Fibroblast of villous mesenchyme (primary cell): ENCODE measurements around the gene RBBP5. TPM values are rescaled to one million over a fixed set of nuclear protein-coding genes. Genes with fewer than 3 reads are reported as not detected.

Experiments
- DNase-seq: peaks from one replicate; pipeline ENCODE4 v3.0.0-alpha.2; 2010; ENCODE audit warnings: low read depth
- H3K4me3 ChIP-seq: 2 replicates; pipeline ENCODE4 v1.5.1; 2011; ENCODE audit warnings: low read depth, mild to moderate bottlenecking, low read length
- total RNA-seq: library from RNA; depleted of rRNA; stranded (reverse); fragments of >200 nt; gene quantifications from 2 replicates; pipeline ENCODE4 v1.2.3, GENCODE V29; 2012
- TF ChIP-seq, protein P1 (sequence below): IDR thresholded peaks from 2 replicates; pipeline ENCODE4 v1.5.1; 2012; ENCODE audit warnings: low read depth, mild to moderate bottlenecking, low read length; ENCODE audit not compliant: insufficient read depth

Gene RBBP5
- total RNA-seq, 1 donor: 22.5 TPM

DNA sequence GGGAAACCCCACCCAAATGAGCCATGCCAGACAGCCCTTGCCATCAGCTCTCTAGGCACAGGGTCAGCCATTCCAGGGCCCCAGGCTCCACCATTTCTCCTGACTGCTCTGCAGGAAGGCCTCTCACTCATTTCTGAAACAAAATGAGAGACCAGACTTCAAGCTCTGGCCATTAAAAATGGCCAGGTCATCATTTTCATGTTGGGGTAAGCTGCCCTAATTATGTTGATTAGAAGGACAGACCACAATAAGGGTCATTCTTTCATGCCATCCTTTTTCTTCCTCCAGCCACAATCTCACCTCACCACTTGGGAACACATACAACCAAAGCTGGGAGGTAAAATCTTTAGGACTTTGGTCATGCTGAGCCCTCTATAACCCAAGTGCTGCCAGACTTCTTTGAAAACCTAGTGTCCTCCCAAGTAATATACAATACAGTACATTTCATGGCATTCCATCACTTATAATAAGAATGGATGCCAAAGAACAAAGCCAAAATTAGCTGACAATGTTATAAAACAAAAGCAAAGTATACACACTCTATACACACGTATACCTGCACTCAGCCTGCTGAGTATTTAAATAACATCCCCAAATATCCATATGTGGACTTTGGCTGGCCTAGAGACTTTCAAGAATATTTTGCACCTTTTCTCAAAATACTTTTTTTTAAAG is 22.4 kb upstream of the RBBP5 start:
- H3K4me3 ChIP-seq: no peak overlapping the region
- DNase-seq: no peak
- TF ChIP-seq, protein P1, sequence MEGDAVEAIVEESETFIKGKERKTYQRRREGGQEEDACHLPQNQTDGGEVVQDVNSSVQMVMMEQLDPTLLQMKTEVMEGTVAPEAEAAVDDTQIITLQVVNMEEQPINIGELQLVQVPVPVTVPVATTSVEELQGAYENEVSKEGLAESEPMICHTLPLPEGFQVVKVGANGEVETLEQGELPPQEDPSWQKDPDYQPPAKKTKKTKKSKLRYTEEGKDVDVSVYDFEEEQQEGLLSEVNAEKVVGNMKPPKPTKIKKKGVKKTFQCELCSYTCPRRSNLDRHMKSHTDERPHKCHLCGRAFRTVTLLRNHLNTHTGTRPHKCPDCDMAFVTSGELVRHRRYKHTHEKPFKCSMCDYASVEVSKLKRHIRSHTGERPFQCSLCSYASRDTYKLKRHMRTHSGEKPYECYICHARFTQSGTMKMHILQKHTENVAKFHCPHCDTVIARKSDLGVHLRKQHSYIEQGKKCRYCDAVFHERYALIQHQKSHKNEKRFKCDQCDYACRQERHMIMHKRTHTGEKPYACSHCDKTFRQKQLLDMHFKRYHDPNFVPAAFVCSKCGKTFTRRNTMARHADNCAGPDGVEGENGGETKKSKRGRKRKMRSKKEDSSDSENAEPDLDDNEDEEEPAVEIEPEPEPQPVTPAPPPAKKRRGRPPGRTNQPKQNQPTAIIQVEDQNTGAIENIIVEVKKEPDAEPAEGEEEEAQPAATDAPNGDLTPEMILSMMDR: no peak

DNA sequence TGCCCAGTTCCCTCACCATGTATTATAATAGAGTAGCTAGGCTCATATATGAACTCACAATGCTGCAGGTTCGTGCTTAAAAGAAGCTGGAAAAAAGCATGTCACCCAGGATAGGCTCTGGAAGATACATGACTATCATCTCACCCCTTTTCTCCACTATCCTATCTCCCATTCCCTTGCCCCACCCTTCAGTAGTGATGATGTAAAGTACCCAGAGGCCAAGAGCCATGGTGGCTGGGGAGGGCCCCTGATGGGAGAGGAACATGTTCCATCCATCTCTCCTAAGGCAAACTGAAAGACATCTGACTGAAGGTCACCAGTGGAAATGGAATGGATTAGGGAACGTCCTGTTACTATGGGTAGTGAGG is 20.3 kb upstream of the RBBP5 start:
- DNase-seq: no peak
- TF ChIP-seq, protein P1: no peak
- H3K4me3 ChIP-seq: no peak overlapping the region

DNA sequence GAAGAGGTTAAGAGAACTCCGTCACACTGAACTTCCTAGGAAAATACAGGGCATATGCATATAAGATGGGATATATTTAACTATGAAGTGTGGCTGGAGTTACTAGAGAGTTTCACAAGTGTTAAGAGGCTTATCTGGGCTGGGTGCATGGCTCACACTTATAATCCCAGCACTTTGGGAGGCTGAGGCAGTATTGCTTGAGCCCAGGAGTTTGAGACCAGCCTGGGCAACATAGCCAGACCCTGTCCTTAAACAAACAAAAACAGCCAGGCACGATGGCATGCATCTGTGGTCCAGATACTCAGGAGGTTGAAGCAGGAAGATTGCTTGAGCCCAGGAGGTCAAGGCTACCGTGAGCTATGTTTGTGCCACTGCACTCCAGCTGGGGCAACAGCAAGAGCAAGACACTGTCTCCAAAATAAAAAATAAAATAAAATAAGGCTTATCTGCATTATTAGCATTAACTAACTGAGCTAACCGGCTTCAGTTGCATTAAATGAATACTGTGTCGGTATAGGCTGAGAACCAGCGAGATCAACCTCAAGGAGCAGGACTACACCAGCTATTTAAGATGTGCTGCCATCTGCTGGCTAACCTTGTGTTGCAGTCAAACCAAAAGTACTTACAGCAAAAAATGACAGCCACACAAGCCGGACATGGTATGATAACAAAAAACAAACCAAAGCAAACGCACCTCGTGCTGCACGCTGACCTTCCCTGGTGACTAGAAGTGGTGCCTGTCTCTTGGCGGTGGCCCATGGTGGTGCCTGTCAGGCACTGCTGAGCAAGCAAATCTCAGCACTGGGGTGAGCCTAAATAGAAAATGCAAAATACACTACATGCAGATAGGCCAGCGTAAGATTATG is 19.7 kb upstream of the RBBP5 start:
- no peak overlapping the region for H3K4me3 ChIP-seq
- TF ChIP-seq, protein P1: peak; percentile 81
- peak; percentile 87 for DNase-seq

DNA sequence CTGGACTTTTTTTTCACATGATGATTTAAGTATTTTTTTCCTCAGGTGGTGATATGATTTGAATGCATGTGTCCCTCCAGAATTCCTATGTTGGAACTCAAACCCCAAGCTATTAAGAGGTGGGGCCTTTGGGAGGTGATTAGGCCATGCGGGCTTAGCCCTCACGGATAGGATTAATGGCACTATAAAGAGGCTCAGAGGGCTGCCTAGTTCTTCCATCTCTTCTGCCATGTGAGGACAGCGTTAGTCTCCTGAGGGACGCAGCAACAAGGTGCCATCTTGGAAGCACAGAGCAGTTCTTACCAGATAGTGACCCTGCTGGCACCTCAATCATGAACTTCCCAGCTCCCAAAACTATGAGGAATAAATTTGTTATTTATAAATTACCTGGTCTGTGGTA is 18.3 kb upstream of the RBBP5 start:
- H3K4me3 ChIP-seq: no peak overlapping the region
- no peak for DNase-seq
- TF ChIP-seq, protein P1: no peak

DNA sequence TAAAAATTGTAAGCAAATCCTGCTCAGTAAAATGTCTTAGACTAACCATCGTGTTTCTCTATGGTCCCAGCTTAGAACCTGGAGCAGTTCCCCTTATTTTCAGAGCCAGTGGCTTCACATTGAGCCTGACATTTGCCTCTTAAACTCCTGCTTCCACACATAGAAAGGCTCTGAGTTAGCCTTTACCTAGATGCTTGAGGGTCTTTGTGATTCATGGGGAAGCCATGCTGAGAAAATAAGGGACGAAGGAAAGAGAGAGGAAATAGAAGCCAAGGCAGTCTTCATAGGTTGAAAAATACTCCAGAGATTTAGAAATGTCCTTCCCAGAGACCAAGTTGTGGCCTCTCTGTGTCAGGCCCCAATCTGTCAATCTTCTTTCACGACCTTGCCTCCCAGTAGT is 16.1 kb upstream of the RBBP5 start:
- TF ChIP-seq, protein P1: no peak
- no peak overlapping the region for H3K4me3 ChIP-seq
- DNase-seq: no peak

DNA sequence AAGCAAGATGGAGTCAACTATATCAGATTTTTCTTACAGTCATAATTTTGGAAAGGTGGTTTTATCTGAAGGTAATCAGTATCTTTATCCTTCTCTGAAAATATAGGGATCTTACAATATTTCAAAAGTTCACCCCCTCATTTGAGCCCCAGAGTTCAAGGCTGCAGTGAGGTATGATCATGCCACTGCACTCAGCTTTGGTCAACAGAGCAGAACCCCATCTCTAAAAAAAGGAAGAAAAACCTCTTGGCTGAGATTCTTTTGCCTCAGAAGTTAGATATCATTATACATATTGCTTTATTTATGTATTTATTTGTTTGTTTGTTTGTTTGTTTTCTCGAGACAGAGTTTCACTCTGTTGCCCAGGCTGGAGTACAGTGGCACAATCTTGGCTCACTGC is 11.5 kb upstream of the RBBP5 start:
- TF ChIP-seq, protein P1: no peak
- no peak for DNase-seq
- H3K4me3 ChIP-seq: no peak overlapping the region
